ENCODE results near the gene TBX6.
A peak's percentile ranks its signal among the peaks of the same experiment; 100 is the strongest.
"Not testable (repeated sequence)": the region's sequence is repeated elsewhere in the genome, so short reads cannot be mapped to it uniquely, and the experiment has no call there.

Gene TBX6

GRCh38 chr16:30127993-30128392 is 36.3 kb upstream of the TBX6 start:
- DNase-seq (ENCODE audit: low read depth) = no peak
- TF ChIP-seq, protein P1, sequence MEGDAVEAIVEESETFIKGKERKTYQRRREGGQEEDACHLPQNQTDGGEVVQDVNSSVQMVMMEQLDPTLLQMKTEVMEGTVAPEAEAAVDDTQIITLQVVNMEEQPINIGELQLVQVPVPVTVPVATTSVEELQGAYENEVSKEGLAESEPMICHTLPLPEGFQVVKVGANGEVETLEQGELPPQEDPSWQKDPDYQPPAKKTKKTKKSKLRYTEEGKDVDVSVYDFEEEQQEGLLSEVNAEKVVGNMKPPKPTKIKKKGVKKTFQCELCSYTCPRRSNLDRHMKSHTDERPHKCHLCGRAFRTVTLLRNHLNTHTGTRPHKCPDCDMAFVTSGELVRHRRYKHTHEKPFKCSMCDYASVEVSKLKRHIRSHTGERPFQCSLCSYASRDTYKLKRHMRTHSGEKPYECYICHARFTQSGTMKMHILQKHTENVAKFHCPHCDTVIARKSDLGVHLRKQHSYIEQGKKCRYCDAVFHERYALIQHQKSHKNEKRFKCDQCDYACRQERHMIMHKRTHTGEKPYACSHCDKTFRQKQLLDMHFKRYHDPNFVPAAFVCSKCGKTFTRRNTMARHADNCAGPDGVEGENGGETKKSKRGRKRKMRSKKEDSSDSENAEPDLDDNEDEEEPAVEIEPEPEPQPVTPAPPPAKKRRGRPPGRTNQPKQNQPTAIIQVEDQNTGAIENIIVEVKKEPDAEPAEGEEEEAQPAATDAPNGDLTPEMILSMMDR (conservative IDR thresholded peaks at IDR 0.05; ENCODE audit: low read depth, low read length) = no peak
- H3K4me3 ChIP-seq (ENCODE audit: low read length) = no peak overlapping the region

DNA sequence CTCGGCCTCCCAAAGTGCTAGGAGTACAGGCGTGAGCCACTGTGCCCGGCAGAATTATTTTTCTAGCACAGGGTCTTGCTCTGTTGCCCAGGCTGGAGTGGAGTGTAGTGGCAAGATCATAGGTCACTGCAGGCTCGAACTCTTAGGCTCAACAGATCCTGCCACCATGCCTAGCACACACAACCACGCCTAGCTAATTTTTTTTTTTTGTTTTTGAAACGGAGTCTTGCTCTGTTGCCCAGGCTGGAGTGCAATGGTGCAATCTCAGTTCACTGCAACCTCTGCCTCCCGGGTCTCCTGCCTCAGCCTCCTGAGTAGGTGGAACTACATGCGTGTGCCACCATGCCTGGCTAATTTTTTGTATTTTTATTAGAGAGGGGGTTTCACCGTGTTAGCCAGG is 34.0 kb upstream of the TBX6 start:
- not testable (repeated sequence) for DNase-seq (ENCODE audit: low read depth); H3K4me3 ChIP-seq (ENCODE audit: low read length)

- H3K4me3 ChIP-seq (ENCODE audit: low read length) = no peak overlapping the region
- DNase-seq (ENCODE audit: low read depth) = no peak
- TF ChIP-seq, protein P1 (conservative IDR thresholded peaks at IDR 0.05; ENCODE audit: low read depth, low read length) = no peak
Observed at GRCh38 chr16:30124985-30125379, 33.3 kb upstream of the TBX6 start.

DNA sequence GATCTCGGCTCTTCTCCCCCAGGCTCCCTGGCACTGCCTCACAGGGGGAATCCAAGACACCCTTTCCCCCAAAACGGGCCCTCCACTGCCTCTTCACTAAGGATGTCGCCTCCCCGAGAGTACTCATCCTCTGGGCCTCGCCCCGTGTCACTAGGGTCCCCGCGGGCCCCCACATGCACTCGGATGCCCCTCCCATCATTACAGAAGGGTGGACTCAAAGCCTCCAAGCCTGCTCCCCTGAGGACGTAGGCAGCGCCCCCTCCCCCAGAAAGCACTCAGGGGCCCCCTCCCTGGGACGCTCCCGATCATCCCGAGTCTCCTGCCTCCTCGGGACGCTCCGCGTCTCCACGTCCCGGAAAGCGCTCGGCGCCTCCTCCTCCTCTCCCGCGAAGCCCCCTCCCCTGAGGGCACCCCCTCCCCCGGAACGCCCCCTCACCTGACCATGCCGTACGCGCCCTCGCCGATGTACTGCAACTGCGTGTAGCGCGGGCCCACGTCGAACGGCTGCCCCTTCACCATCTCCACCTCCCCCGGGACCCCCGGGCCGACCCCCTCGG is 31.0 kb upstream of the TBX6 start:
- TF ChIP-seq, protein P1 (conservative IDR thresholded peaks at IDR 0.05; ENCODE audit: low read depth, low read length) = no peak
- DNase-seq (ENCODE audit: low read depth) = no peak
- H3K4me3 ChIP-seq (ENCODE audit: low read length) = peak overlapping the region; percentile 77

DNA sequence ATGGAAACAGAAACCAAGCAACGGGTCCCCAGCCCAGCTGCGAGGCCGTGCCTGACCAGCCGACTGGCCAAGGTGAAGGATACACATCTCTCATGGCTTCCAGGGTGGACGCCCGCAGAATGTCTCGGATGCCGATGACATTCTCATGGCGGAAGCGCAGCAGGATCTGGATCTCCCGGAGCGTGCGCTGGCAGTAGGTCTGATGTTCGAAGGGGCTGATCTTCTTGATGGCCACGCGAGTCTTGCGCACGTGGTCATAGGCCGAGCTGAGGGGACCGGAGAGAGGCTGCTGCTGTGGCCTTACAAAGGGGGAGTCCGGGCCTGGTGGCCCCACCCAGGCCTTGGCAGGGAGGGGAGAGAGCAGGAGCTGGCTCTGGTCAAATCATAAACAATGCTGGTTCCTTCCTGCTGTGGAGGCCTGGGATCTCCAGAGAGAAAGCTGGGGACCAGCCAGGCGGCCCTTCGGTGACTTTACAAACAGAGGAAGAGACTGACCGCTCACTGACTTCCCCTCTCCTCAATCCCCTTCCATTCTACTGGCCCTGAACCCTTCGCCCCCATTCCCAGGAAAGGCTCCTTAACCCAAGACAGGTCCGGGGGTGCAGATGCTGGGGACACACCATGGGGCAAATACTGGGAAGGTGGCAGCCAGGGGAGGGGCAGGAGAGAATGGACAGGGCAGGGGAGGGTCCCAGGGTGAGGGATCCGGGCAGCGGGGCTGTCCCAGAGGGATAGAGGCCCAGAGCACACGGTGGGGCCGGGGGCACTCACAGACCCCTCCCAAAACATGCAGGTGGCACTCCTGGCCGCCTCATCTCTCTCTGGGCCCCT is 30.2 kb upstream of the TBX6 start:
- TF ChIP-seq, protein P1 (conservative IDR thresholded peaks at IDR 0.05; ENCODE audit: low read depth, low read length) = no peak
- H3K4me3 ChIP-seq (ENCODE audit: low read length) = peak overlapping the region; percentile 77
- DNase-seq (ENCODE audit: low read depth) = no peak

DNA sequence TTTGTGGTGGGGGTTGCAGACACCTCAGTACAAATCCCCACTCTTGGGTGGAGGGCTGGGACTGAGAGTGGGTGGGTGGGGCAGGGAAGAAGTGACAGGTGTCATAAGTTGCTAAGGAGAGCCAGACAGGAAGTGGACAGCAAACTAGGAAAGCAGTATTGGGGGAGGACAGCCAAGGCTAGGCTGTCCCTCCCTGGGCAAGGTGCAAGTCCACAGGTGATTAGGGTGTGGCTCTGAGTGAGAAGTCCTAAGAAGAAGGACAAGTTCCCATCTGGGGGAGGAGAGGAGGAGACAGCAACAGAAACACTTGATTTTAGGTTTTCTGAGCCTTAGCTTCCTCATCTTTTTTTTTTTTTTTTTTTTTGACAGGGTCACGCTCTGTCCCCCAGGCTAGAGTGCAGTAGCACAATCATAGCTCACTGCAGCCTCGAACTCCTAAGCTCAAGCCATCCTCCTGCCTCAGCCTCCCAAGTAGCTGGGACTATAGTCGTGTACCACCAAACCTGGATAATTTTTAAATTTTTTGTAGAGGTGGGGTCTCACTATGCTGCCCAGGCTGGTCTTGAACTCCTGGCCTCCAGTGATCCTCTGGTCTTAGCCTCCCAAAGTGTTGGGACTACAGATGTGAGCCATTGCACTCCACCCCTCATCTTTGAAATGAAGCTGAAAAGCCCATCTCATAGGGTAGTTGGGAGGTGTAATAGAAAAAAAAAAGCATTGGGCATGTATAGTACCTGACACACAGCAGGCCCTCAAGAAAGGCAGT is 28.8 kb upstream of the TBX6 start:
- TF ChIP-seq, protein P1 (conservative IDR thresholded peaks at IDR 0.05; ENCODE audit: low read depth, low read length) = no peak
- H3K4me3 ChIP-seq (ENCODE audit: low read length) = no peak overlapping the region
- no peak for DNase-seq (ENCODE audit: low read depth)

GRCh38 chr16:30119428-30119827 is 27.7 kb upstream of the TBX6 start:
- TF ChIP-seq, protein P1 (conservative IDR thresholded peaks at IDR 0.05; ENCODE audit: low read depth, low read length) = no peak
- no peak overlapping the region for H3K4me3 ChIP-seq (ENCODE audit: low read length)
- DNase-seq (ENCODE audit: low read depth) = no peak
